ENCODE data around the gene SYNE1.

Gene SYNE1

Small RNA genes within 50 kb of the gene (small RNA-seq; reads per million reads assigned to genes)
- 0.90 reads per million for gene RNA5SP223 (ENCODE audit: insufficient read depth)
